Measurements from ENCODE around the gene PI3.

PI3 gene

GRCh38 chr20:45176526-45177267 lies 2.0 kb downstream of the PI3 start:
- TF ChIP-seq Cebpa-rat (IDR thresholded peaks at IDR 0.05), result no peak
- Histone ChIP-seq H3K36me3 (no peaks in the 10 kb centered on the region), H3K9me3 (replicated peaks in 1 of 11) (no peaks in the 10 kb centered on the region), H3K9ac (no peak overlapping the region), H3K4me2 (no peak overlapping the region), H4K20me1 (no peaks in the 10 kb centered on the region), H3K27ac (no peak overlapping the region), H3K4me3 (no peak overlapping the region), H3K27me3 (no peaks in the 10 kb centered on the region), H3K4me1 (peaks cover 0 to 16% (median 0%) of the 10 kb centered on the region in 10 experiments; a peak in 8 of 20 replicates)

- H3K4me1 ChIP-seq, result peaks cover 0 to 16% (median 0%) of the 10 kb centered on the region in 10 experiments; a peak in 8 of 20 replicates
- no peak overlapping the region for H3K4me3 ChIP-seq
- no peaks in the 10 kb centered on the region for H3K9me3 ChIP-seq (replicated peaks in 1 of 11)
These were observed 4.5 kb downstream of the PI3 start for GRCh38 chr20:45179166-45179565.

GRCh38 chr20:45181639-45182038 lies 6.9 kb downstream of the PI3 start:
- no peak for TF ChIP-seq Cebpa-rat (IDR thresholded peaks at IDR 0.05)
- H4K20me1 ChIP-seq, result no peaks in the 10 kb centered on the region
- peaks cover 0 to 16% (median 0%) of the 10 kb centered on the region in 10 experiments; a peak in 8 of 20 replicates for H3K4me1 ChIP-seq
- H3K9me3 ChIP-seq (replicated peaks in 1 of 11), result no peaks in the 10 kb centered on the region
- no peak overlapping the region for H3K4me3 ChIP-seq
- no peak overlapping the region for H3K27ac ChIP-seq
- H3K4me2 ChIP-seq, result no peak overlapping the region
- no peaks in the 10 kb centered on the region for H3K27me3 ChIP-seq
- H3K36me3 ChIP-seq, result no peaks in the 10 kb centered on the region
- no peak overlapping the region for H3K9ac ChIP-seq

More at GRCh38 chr20:45179166-45179565, 4.5 kb downstream of the PI3 start:
- no peak for TF ChIP-seq Cebpa-rat (IDR thresholded peaks at IDR 0.05)
- no peak overlapping the region for H3K9ac ChIP-seq
- H3K36me3 ChIP-seq, result no peaks in the 10 kb centered on the region
- H3K27me3 ChIP-seq, result no peaks in the 10 kb centered on the region
- no peaks in the 10 kb centered on the region for H4K20me1 ChIP-seq
- H3K4me2 ChIP-seq, result peak overlapping the region in 5 of 11 experiments; percentile 2 to 61 (median 40); a peak in 9 of 22 replicates
- H3K27ac ChIP-seq, result no peak overlapping the region

DNA sequence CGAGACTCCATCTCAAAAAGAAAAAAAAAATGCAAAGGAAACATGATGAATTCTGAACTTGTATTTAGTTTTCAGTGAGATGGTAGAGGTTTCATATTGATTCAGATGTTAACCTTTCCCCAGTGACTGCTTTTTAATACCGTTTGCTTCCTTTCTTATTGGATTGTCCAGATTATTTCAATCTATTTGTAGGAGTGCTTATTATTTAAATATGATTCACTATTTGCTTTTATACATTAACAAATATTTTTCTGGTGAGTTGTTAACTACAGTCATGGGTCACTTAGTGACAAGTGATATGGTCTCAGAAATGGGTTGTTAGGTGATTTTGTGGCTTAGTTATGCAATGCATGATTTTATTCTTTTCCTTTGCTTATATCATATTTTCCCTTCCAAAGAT lies 8.4 kb downstream of the PI3 start:
- Histone ChIP-seq H4K20me1 (no peaks in the 10 kb centered on the region), H3K36me3 (no peaks in the 10 kb centered on the region), H3K9ac (no peak overlapping the region), H3K27me3 (no peaks in the 10 kb centered on the region), H3K27ac (no peak overlapping the region), H3K4me1 (peaks cover 0 to 16% (median 0%) of the 10 kb centered on the region in 10 experiments; a peak in 8 of 20 replicates), H3K9me3 (replicated peaks in 1 of 11) (no peaks in the 10 kb centered on the region), H3K4me2 (no peak overlapping the region), H3K4me3 (no peak overlapping the region)
- no peak for TF ChIP-seq Cebpa-rat (IDR thresholded peaks at IDR 0.05)

DNA sequence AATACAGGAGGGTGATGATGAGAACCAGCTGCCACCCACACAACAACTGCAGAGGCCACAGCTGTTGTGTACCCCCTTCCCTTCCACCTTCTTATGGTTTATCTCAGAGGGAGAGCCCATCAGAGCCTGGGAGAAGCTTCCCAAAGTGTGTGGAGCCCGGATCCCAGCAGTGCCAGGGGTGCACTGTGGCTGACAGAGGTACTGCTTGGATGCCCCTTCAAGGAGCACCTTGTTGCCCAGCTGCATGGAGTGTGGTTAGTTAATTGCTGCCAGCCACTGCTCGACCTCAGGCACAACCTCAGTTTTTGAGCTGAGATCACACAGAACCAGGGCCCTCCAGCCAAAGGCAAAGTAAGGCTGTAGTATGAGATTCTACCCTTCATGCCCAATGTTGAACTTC lies 13.0 kb downstream of the PI3 start:
- Histone ChIP-seq H3K27me3 (no peaks in the 10 kb centered on the region), H3K4me2 (no peak overlapping the region), H4K20me1 (no peaks in the 10 kb centered on the region), H3K4me1 (no peaks in the 10 kb centered on the region), H3K4me3 (no peak overlapping the region), H3K9me3 (replicated peaks in 1 of 11) (no peaks in the 10 kb centered on the region), H3K36me3 (no peaks in the 10 kb centered on the region), H3K27ac (no peak overlapping the region), H3K9ac (no peak overlapping the region)
- no peak for TF ChIP-seq Cebpa-rat (IDR thresholded peaks at IDR 0.05)

DNA sequence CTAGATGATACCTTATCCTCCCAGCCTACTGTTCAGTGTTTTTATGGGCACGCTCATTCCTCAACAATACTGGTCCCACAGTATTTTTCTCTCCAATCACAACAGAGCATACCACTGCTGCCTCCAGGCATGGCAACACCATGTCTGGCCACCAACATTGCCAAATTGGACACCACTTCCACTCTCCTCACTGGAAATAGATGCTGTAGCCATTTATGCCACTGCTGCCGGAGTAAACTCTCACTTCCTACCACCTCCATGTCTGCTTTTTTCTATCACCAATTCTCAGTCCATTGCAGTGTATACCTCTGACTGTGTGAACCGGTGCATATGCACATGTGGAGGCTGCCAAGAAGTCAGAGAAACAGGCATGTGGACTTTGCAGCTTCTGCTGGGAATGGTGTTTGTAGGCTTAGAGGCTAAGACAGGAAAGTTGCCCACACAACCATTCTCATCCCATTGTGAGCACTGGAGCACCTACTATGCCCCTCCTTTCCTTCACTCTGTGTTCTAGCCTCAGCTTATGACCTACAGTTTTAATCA lies 14.4 kb downstream of the PI3 start:
- Histone ChIP-seq H3K36me3 (no peaks in the 10 kb centered on the region), H3K27me3 (no peaks in the 10 kb centered on the region)

GRCh38 chr20:45189861-45190260 lies 15.2 kb downstream of the PI3 start:
- no peaks in the 10 kb centered on the region for H3K4me1 ChIP-seq
- no peaks in the 10 kb centered on the region for H3K9me3 ChIP-seq (replicated peaks in 1 of 11)
- no peak for TF ChIP-seq Cebpa-rat (IDR thresholded peaks at IDR 0.05)
- no peak overlapping the region for H3K4me3 ChIP-seq
- H3K27ac ChIP-seq, result no peak overlapping the region
- H3K9ac ChIP-seq, result no peak overlapping the region
- H3K27me3 ChIP-seq, result no peaks in the 10 kb centered on the region
- H3K36me3 ChIP-seq, result no peaks in the 10 kb centered on the region
- no peak overlapping the region for H3K4me2 ChIP-seq
- no peaks in the 10 kb centered on the region for H4K20me1 ChIP-seq

More for the DNA sequence above, 14.4 kb downstream of the PI3 start:
- H3K9ac ChIP-seq, result no peak overlapping the region
- no peaks in the 10 kb centered on the region for H4K20me1 ChIP-seq
- no peak for TF ChIP-seq Cebpa-rat (IDR thresholded peaks at IDR 0.05)
- H3K9me3 ChIP-seq (replicated peaks in 1 of 11), result no peaks in the 10 kb centered on the region
- H3K4me3 ChIP-seq, result no peak overlapping the region
- no peak overlapping the region for H3K27ac ChIP-seq
- no peak overlapping the region for H3K4me2 ChIP-seq
- no peaks in the 10 kb centered on the region for H3K4me1 ChIP-seq

- H3K9me3 ChIP-seq (replicated peaks in 1 of 11), result peaks cover 0 to 5% (median 0%) of the 10 kb centered on the region in 11 experiments; a peak in 4 of 22 replicates
- H3K36me3 ChIP-seq, result no peaks in the 10 kb centered on the region
- no peak overlapping the region for H3K4me2 ChIP-seq
- no peak overlapping the region for H3K9ac ChIP-seq
- no peak overlapping the region for H3K4me3 ChIP-seq
- H4K20me1 ChIP-seq, result no peaks in the 10 kb centered on the region
- H3K27ac ChIP-seq, result no peak overlapping the region
- H3K27me3 ChIP-seq, result no peaks in the 10 kb centered on the region
- TF ChIP-seq Cebpa-rat (IDR thresholded peaks at IDR 0.05), result no peak
- H3K4me1 ChIP-seq, result no peaks in the 10 kb centered on the region
These were observed 17.2 kb downstream of the PI3 start for GRCh38 chr20:45191926-45192325.

DNA sequence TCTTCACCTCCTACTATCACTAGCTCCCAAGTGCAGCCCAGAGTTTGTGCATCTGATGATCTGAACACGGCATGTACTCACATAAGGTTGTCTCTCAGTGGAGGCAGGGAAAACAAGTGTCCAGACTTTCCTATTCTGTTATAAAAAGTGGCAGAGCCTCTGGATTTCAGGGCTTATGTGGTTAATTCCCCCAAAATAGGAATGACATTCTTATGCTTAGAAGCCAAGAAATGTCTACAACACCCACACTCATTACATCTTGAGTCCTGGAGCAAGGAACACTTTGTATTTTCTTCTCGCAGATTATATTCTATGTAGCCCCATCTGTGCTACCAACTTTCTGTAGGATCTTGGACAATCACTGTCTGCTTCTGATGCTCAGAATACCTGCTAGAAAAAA lies 18.6 kb downstream of the PI3 start:
- no peak overlapping the region for H3K27ac ChIP-seq
- H3K9me3 ChIP-seq (replicated peaks in 1 of 11), result peaks cover 0 to 5% (median 0%) of the 10 kb centered on the region in 11 experiments; a peak in 4 of 22 replicates
- no peaks in the 10 kb centered on the region for H3K36me3 ChIP-seq
- no peak overlapping the region for H3K4me2 ChIP-seq
- no peaks in the 10 kb centered on the region for H4K20me1 ChIP-seq
- TF ChIP-seq Cebpa-rat (IDR thresholded peaks at IDR 0.05), result no peak
- H3K4me3 ChIP-seq, result no peak overlapping the region
- H3K4me1 ChIP-seq, result no peaks in the 10 kb centered on the region
- no peak overlapping the region for H3K9ac ChIP-seq
- H3K27me3 ChIP-seq, result no peaks in the 10 kb centered on the region

DNA sequence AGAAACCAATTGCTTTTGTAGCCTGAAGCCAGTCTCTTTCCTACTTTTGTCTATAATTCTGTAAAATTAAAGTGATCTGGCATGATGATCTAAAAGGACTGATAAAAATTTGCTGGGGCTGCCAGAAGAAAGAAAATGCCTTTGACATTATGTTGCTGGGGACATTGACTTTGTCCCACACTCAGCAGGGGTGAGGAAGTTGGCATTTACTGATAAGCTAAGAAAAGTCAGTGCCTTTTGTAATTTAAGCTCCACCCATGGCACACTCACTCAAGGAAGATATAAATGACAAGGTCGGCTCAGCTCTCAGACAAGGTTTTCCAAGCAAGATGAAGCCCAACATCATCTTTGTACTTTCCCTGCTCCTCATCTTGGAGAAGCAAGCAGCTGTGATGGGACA lies 32.0 kb downstream of the PI3 start, which contains the start of gene SEMG1:
Gene SEMG1, plus strand, starts transcription at position 309 of the 400 bp plus-strand sequence. Its CDS starts 21 bp downstream, at position 330.
- H3K9me3 ChIP-seq (replicated peaks in 1 of 11), result peaks cover 0 to 6% (median 0%) of the 10 kb centered on the region in 11 experiments; a peak in 5 of 22 replicates
- no peak for TF ChIP-seq Cebpa-rat (IDR thresholded peaks at IDR 0.05)
- H4K20me1 ChIP-seq, result no peaks in the 10 kb centered on the region
- H3K4me2 ChIP-seq, result no peak within 1 kb of the TSS
- H3K4me1 ChIP-seq, result no peaks in the 10 kb centered on the region; a peak in 1 of 20 replicates
- H3K4me3 ChIP-seq, result no peak within 1 kb of the TSS
- no peaks in the 10 kb centered on the region for H3K27me3 ChIP-seq
- no peaks in the 10 kb centered on the region for H3K36me3 ChIP-seq
- no peak within 1 kb of the TSS for H3K27ac ChIP-seq
- H3K9ac ChIP-seq, result no peak within 1 kb of the TSS

Measured in BLaER1 treated with 17β-estradiol and CSF1 and Interleukin-3, amounts not matched to agents 10 nM and 100 nM (cell line).